WTC11 (cell line): ENCODE measurements around the gene GDPGP1. TPM values are rescaled to one million over a fixed set of nuclear protein-coding genes. Genes with fewer than 3 reads are reported as not detected.

ENCODE experiments used
- ATAC-seq: fragments of 200-7000 bp; cut with Tn5 transposase; 2 replicates; pipeline ENCODE4 v1.10.0; 2021; ENCODE audit warnings: mild to moderate bottlenecking, moderate library complexity
- CTCF ChIA-PET: fragments of 300-600 bp; sonication (Branson Sonifier 250); formaldehyde crosslinking; loops from one replicate; lab custom pipeline; 2021; ENCODE audit warnings: antibody characterized with exemption; lab: Charles Lee
- POLR2A ChIA-PET: fragments of 350-600 bp; sonication (Branson Sonifier 250); formaldehyde crosslinking; loops from one replicate; lab custom pipeline; 2021; ENCODE audit warnings: antibody characterized with exemption; lab: Charles Lee
- DNase-seq: peaks from one replicate; pipeline ENCODE4 v3.0.0; 2021; ENCODE audit warnings: low spot score
- H3K27ac Mint-ChIP-seq: 2 replicates; pipeline ENCODE4 v1.8.0; 2021; ENCODE audit warnings: mixed read lengths
- H3K27me3 Mint-ChIP-seq: 2 replicates; pipeline ENCODE4 v1.8.0; 2021; ENCODE audit warnings: low read depth, mild to moderate bottlenecking, moderate library complexity, mixed read lengths
- H3K36me3 Mint-ChIP-seq: 2 replicates; pipeline ENCODE4 v1.8.0; 2021; ENCODE audit warnings: mixed read lengths
- H3K4me1 Mint-ChIP-seq: 2 replicates; pipeline ENCODE4 v1.8.0; 2022; ENCODE audit warnings: mixed read lengths
- H3K4me3 Mint-ChIP-seq: 2 replicates; pipeline ENCODE4 v1.8.0; 2021; ENCODE audit warnings: mild to moderate bottlenecking, moderate library complexity, mixed read lengths
- H3K9me3 Mint-ChIP-seq: 2 replicates; pipeline ENCODE4 v1.8.0; 2021; ENCODE audit warnings: mixed read lengths
- AFF4 ChIP-seq: sonication (generic); formaldehyde crosslinking; IDR thresholded peaks from 2 replicates; pipeline ENCODE4 v1.8.1; 2023; ENCODE audit warnings: mild to moderate bottlenecking, missing genetic modification reagents, borderline replicate concordance
- ARID4B ChIP-seq: sonication (generic); formaldehyde crosslinking; IDR thresholded peaks from 2 replicates; pipeline ENCODE4 v1.8.0; 2023; ENCODE audit warnings: missing genetic modification reagents, mild to moderate bottlenecking, borderline replicate concordance
- E2F4 ChIP-seq: sonication (generic); formaldehyde crosslinking; IDR thresholded peaks from 2 replicates; pipeline ENCODE4 v1.8.1; 2022; ENCODE audit warnings: low read depth, mild to moderate bottlenecking, moderate library complexity, missing genetic modification reagents, borderline replicate concordance
- ELF4 ChIP-seq: sonication (generic); formaldehyde crosslinking; IDR thresholded peaks from 2 replicates; pipeline ENCODE4 v1.8.1; 2022; ENCODE audit warnings: low read depth, mild to moderate bottlenecking, moderate library complexity, missing genetic modification reagents
- FOXJ3 ChIP-seq: sonication (generic); formaldehyde crosslinking; IDR thresholded peaks from 2 replicates; pipeline ENCODE4 v1.9.0; 2021; ENCODE audit warnings: missing genetic modification reagents, mild to moderate bottlenecking, borderline replicate concordance
- HMGA2 ChIP-seq: fragments of 250-450 bp; sonication (Bioruptor Pico); IDR thresholded peaks from 2 replicates; pipeline ENCODE4 v1.4.0; 2021; ENCODE audit warnings: mild to moderate bottlenecking, moderate library complexity
- JUN ChIP-seq: sonication (generic); formaldehyde crosslinking; IDR thresholded peaks from 2 replicates; pipeline ENCODE4 v1.8.0; 2023; ENCODE audit warnings: mild to moderate bottlenecking, missing genetic modification reagents
- KAT7 ChIP-seq: sonication (generic); formaldehyde crosslinking; IDR thresholded peaks from 2 replicates; pipeline ENCODE4 v1.8.1; 2023; ENCODE audit warnings: missing genetic modification reagents, mild to moderate bottlenecking, borderline replicate concordance
- RORB ChIP-seq: fragments of 250-450 bp; sonication (Bioruptor Pico); IDR thresholded peaks from 2 replicates; pipeline ENCODE4 v1.9.0; 2021; ENCODE audit warnings: mild to moderate bottlenecking
- SP1 ChIP-seq: sonication (generic); formaldehyde crosslinking; conservative IDR thresholded peaks from 2 replicates; pipeline ENCODE4 v1.8.1; 2022; ENCODE audit warnings: missing genetic modification reagents
- TEAD1 ChIP-seq: sonication (generic); formaldehyde crosslinking; IDR thresholded peaks from 2 replicates; pipeline ENCODE4 v1.8.0; 2022; ENCODE audit warnings: mild to moderate bottlenecking, missing genetic modification reagents
- USF1 ChIP-seq: sonication (generic); formaldehyde crosslinking; IDR thresholded peaks from 2 replicates; pipeline ENCODE4 v1.8.0; 2022; ENCODE audit warnings: mild to moderate bottlenecking, missing genetic modification reagents
- ZNF317 ChIP-seq: sonication (generic); formaldehyde crosslinking; IDR thresholded peaks from 2 replicates; pipeline ENCODE4 v1.8.1; 2023; ENCODE audit warnings: low read depth, mild to moderate bottlenecking, moderate library complexity, missing genetic modification reagents, borderline replicate concordance
- ZNF512 ChIP-seq: sonication (generic); formaldehyde crosslinking; IDR thresholded peaks from 2 replicates; pipeline ENCODE4 v1.8.1; 2022; ENCODE audit warnings: missing genetic modification reagents, borderline replicate concordance
- total RNA-seq: library from RNA; stranded (reverse); gene quantifications from 3 replicates; pipeline ENCODE4 v1.2.3, GENCODE V29; 2021

GDPGP1 gene
- total RNA-seq, 1 experiment from 2014 or later, result 2.6 TPM

GRCh38 chr15:90230610-90231009, 3.4 kb upstream of the GDPGP1 start:
- H3K27me3 Mint-ChIP-seq, result no peaks in the 10 kb centered on the region
- H3K4me1 Mint-ChIP-seq, result peaks cover 16% of the 10 kb centered on the region
- TF ChIP-seq TEAD1 (CRISPR knock-in tag) (no peak), HMGA2 (CRISPR knock-in tag) (no peak), ARID4B (CRISPR knock-in tag) (no peak)
- H3K9me3 Mint-ChIP-seq, result no peaks in the 10 kb centered on the region
- no peak for DNase-seq
- H3K27ac Mint-ChIP-seq, result no peak overlapping the region
- no peak for ATAC-seq
- peaks cover 21% of the 10 kb centered on the region for H3K36me3 Mint-ChIP-seq
- ChIA-PET CTCF (interaction anchor here (0.5 to 1.8 kb wide), 3 partner anchors 9 to 463 kb away, joined by 3 to 8 read pairs (median 7); no protein-coding TSS in a partner anchor), POLR2A (no interaction called here)
- no peak overlapping the region for H3K4me3 Mint-ChIP-seq

- Mint-ChIP-seq H3K4me3 (peak overlapping the region; percentile 46; the same call in 1 of the 2 replicates), H3K27ac (0 out of 2 replicates have a peak overlapping the region, but pooled peaks have one; percentile 23), H3K9me3 (no peaks in the 10 kb centered on the region), H3K4me1 (peaks cover 16% of the 10 kb centered on the region), H3K27me3 (no peaks in the 10 kb centered on the region), H3K36me3 (peaks cover 20% of the 10 kb centered on the region)
- DNase-seq (no peak), ATAC-seq (no peak)
- POLR2A ChIA-PET, result no interaction called here
- CTCF ChIA-PET, result interaction anchor here (0.5 to 3.2 kb wide), 3 partner anchors 10 to 76 kb away, joined by 7 to 66 read pairs (median 8); no protein-coding TSS in a partner anchor
- TF ChIP-seq ELF4 (CRISPR knock-in tag) (no peak), FOXJ3 (CRISPR knock-in tag) (no peak), ZNF512 (CRISPR knock-in tag) (no peak), SP1 (CRISPR knock-in tag) (no peak), KAT7 (CRISPR knock-in tag) (no peak), JUN (CRISPR knock-in tag) (no peak), USF1 (CRISPR knock-in tag) (no peak), ZNF317 (CRISPR knock-in tag) (no peak), RORB (CRISPR knock-in tag) (no peak), E2F4 (no peak), AFF4 (CRISPR knock-in tag) (no peak), ARID4B (CRISPR knock-in tag) (no peak)
Measured at GRCh38 chr15:90231028-90232017, 2.7 kb upstream of the GDPGP1 start.
